Globus pallidus (tissue), 1 donor: ENCODE results near the gene GALNT14.

Source experiments
- DNase-seq: peaks from one replicate; pipeline ENCODE4 v3.0.0-alpha.2; 2015; ENCODE audit warnings: low spot score

GALNT14 gene

GRCh38 chr2:31058096-31059035 is 79.9 kb downstream of the GALNT14 start:
- DNase-seq = no peak

- no peak for DNase-seq
Observed at GRCh38 chr2:31057691-31058090, 80.5 kb downstream of the GALNT14 start.

GRCh38 chr2:31055938-31056337 is 82.3 kb downstream of the GALNT14 start:
- DNase-seq = no peak

- no peak for DNase-seq
Observed at GRCh38 chr2:31054842-31055388, 83.3 kb downstream of the GALNT14 start.

GRCh38 chr2:31053929-31054782 is 84.1 kb downstream of the GALNT14 start:
- DNase-seq = no peak

- no peak for DNase-seq
Observed at GRCh38 chr2:31052284-31052683, 86.0 kb downstream of the GALNT14 start.

- no peak for DNase-seq
Observed at GRCh38 chr2:31051258-31052140, 86.7 kb downstream of the GALNT14 start.

GRCh38 chr2:31049916-31050588 is 88.2 kb downstream of the GALNT14 start:
- DNase-seq = no peak

- no peak for DNase-seq
Observed at GRCh38 chr2:31049264-31049663, 89.0 kb downstream of the GALNT14 start.

- DNase-seq = no peak
Observed at GRCh38 chr2:31047599-31047998, 90.6 kb downstream of the GALNT14 start.

- no peak for DNase-seq
Observed at GRCh38 chr2:31038385-31038784, 99.9 kb downstream of the GALNT14 start.

- DNase-seq = no peak
Observed at GRCh38 chr2:31037058-31037457, 101.2 kb downstream of the GALNT14 start.

- DNase-seq = no peak
Observed at GRCh38 chr2:31033032-31033431, 105.2 kb downstream of the GALNT14 start.

- DNase-seq = no peak
Observed at GRCh38 chr2:31032475-31032874, 105.8 kb downstream of the GALNT14 start.

GRCh38 chr2:31031132-31031706 is 107.0 kb downstream of the GALNT14 start:
- DNase-seq = no peak

- no peak for DNase-seq
Observed at GRCh38 chr2:31028417-31028816, 109.8 kb downstream of the GALNT14 start.

- DNase-seq = no peak
Observed at GRCh38 chr2:31027549-31027948, 110.7 kb downstream of the GALNT14 start.

- no peak for DNase-seq
Observed at GRCh38 chr2:31023541-31023940, 114.7 kb downstream of the GALNT14 start.

- no peak for DNase-seq
Observed at GRCh38 chr2:31020713-31021112, 117.5 kb downstream of the GALNT14 start.

GRCh38 chr2:31018280-31018679 is 120.0 kb downstream of the GALNT14 start:
- no peak for DNase-seq

- no peak for DNase-seq
Observed at GRCh38 chr2:31016648-31017047, 121.6 kb downstream of the GALNT14 start.
